Neural cell (in vitro differentiated cells): ENCODE data around the gene TPM2. TPM values are rescaled to one million over a fixed set of nuclear protein-coding genes. Genes with fewer than 3 reads are reported as not detected.
A peak's percentile ranks its signal among the peaks of the same experiment; 100 is the strongest.

Experiments
- H2AFZ ChIP-seq: fragments of 200-600, 300-800 bp; sonication (generic), shearing (Covaris generic); 2 replicates; pipeline ENCODE4 v1.6.0; 2014; ENCODE audit warnings: low read depth, mild to moderate bottlenecking, antibody characterized with exemption, low read length, moderate library complexity
- H3F3A ChIP-seq: fragments of 200-600 bp; shearing (Covaris generic); 2 replicates; pipeline ENCODE4 v1.6.1; 2016; ENCODE audit warnings: mild to moderate bottlenecking, moderate library complexity, mixed read lengths, antibody characterized with exemption, low read length; ENCODE audit not compliant: insufficient read depth, poor library complexity, severe bottlenecking
- H3K27ac ChIP-seq: fragments of 200-600, 300-800 bp; sonication (generic), shearing (Covaris generic); 2 replicates; pipeline ENCODE4 v1.5.1; 2014; ENCODE audit warnings: mild to moderate bottlenecking, low read length, moderate library complexity
- H3K27me3 ChIP-seq: fragments of 300-800, 200-600 bp; sonication (generic), shearing (Covaris generic); 2 replicates; pipeline ENCODE4 v1.6.0; 2014; ENCODE audit warnings: mild to moderate bottlenecking, low read depth, low read length, moderate library complexity; ENCODE audit not compliant: insufficient read depth
- H3K36me3 ChIP-seq: fragments of 300-800, 200-600 bp; sonication (generic), shearing (Covaris generic); 2 replicates; pipeline ENCODE4 v1.5.1; 2014; ENCODE audit warnings: mild to moderate bottlenecking, antibody characterized with exemption, low read length, moderate library complexity; ENCODE audit not compliant: insufficient read depth
- H3K4me2 ChIP-seq: fragments of 300-800, 200-600 bp; sonication (generic), shearing (Covaris generic); 2 replicates; pipeline ENCODE4 v1.6.0; 2014; ENCODE audit warnings: mild to moderate bottlenecking, low read length
- H3K4me3 ChIP-seq: fragments of 300-800, 200-600 bp; sonication (generic), shearing (Covaris generic); 2 replicates; pipeline ENCODE4 v1.5.1; 2014; ENCODE audit warnings: mild to moderate bottlenecking, low read length, moderate library complexity
- H3K79me2 ChIP-seq: fragments of 200-600 bp; shearing (Covaris generic); replicated peaks from 2 replicates; pipeline ENCODE4 v1.6.0; 2014; ENCODE audit warnings: mild to moderate bottlenecking, low read length, moderate library complexity; ENCODE audit not compliant: insufficient read depth
- H3K9ac ChIP-seq: fragments of 300-800, 200-600 bp; sonication (generic), shearing (Covaris generic); 2 replicates; pipeline ENCODE4 v1.6.1; 2016; ENCODE audit warnings: mild to moderate bottlenecking, low read length, mixed read lengths
- H3K9me2 ChIP-seq: fragments of 200-600 bp; shearing (Covaris generic); 2 replicates; pipeline ENCODE4 v1.6.1; 2016; ENCODE audit warnings: mild to moderate bottlenecking, low read length, mixed read lengths; ENCODE audit not compliant: insufficient read depth
- H3K9me3 ChIP-seq: fragments of 200-600, 300-800 bp; sonication (generic), shearing (Covaris generic); 2 replicates; pipeline ENCODE4 v1.6.1; 2016; ENCODE audit warnings: mild to moderate bottlenecking, mixed run types, low read length, moderate library complexity, mixed read lengths
- H4K20me1 ChIP-seq: fragments of 200-600 bp; shearing (Covaris generic); 2 replicates; pipeline ENCODE4 v1.6.1; 2016; ENCODE audit warnings: mild to moderate bottlenecking, mixed run types; ENCODE audit not compliant: insufficient read depth
- CTCF ChIP-seq: fragments of 450-650 bp; IDR thresholded peaks from 2 replicates; pipeline ENCODE4 v1.5.1; 2014; ENCODE audit warnings: antibody characterized with exemption, mild to moderate bottlenecking, moderate library complexity; ENCODE audit not compliant: poor library complexity, severe bottlenecking
- EP300 ChIP-seq: fragments of 450-650 bp; conservative IDR thresholded peaks from 2 replicates; pipeline ENCODE4 v1.6.1; 2014; ENCODE audit warnings: antibody characterized with exemption, mild to moderate bottlenecking, moderate library complexity; ENCODE audit not compliant: poor library complexity, severe bottlenecking
- EZH2 ChIP-seq: fragments of 200-600, 300-800 bp; shearing (Covaris generic), sonication (generic); IDR thresholded peaks from 2 replicates; pipeline ENCODE4 v1.6.1; 2014; ENCODE audit warnings: antibody characterized with exemption, low read length, borderline replicate concordance, mild to moderate bottlenecking; ENCODE audit not compliant: insufficient read depth, poor library complexity, severe bottlenecking
- MXI1 ChIP-seq: fragments of 450-650 bp; conservative IDR thresholded peaks from 2 replicates; pipeline ENCODE4 v1.6.1; 2014; ENCODE audit warnings: antibody characterized with exemption, mild to moderate bottlenecking; ENCODE audit not compliant: poor library complexity, severe bottlenecking
- POLR2AphosphoS5 ChIP-seq: IDR thresholded peaks from 2 replicates; pipeline ENCODE4 v1.6.1; 2012
- RAD21 ChIP-seq: fragments of 450-650 bp; conservative IDR thresholded peaks from 2 replicates; pipeline ENCODE4 v1.6.1; 2014; ENCODE audit warnings: antibody characterized with exemption, mild to moderate bottlenecking, moderate library complexity
- REST ChIP-seq: IDR thresholded peaks from 2 replicates; pipeline ENCODE4 v1.6.1; 2012; ENCODE audit warnings: borderline replicate concordance
- SMC3 ChIP-seq: fragments of 450-650 bp; conservative IDR thresholded peaks from 2 replicates; pipeline ENCODE4 v1.6.1; 2014; ENCODE audit warnings: antibody characterized with exemption, mild to moderate bottlenecking, moderate library complexity; ENCODE audit not compliant: poor library complexity
- TAF1 ChIP-seq: IDR thresholded peaks from 2 replicates; pipeline ENCODE4 v1.6.1; 2012; ENCODE audit warnings: low read depth
- polyA plus RNA-seq: library from polyadenylated mRNA; depleted of rRNA; stranded (reverse); fragments of >200 nt; gene quantifications from 2 replicates; pipeline ENCODE4 v1.2.3, GENCODE V29; 2014

Gene TPM2
- polyA plus RNA-seq, 1 donor from 2014 or later: not detected

DNA sequence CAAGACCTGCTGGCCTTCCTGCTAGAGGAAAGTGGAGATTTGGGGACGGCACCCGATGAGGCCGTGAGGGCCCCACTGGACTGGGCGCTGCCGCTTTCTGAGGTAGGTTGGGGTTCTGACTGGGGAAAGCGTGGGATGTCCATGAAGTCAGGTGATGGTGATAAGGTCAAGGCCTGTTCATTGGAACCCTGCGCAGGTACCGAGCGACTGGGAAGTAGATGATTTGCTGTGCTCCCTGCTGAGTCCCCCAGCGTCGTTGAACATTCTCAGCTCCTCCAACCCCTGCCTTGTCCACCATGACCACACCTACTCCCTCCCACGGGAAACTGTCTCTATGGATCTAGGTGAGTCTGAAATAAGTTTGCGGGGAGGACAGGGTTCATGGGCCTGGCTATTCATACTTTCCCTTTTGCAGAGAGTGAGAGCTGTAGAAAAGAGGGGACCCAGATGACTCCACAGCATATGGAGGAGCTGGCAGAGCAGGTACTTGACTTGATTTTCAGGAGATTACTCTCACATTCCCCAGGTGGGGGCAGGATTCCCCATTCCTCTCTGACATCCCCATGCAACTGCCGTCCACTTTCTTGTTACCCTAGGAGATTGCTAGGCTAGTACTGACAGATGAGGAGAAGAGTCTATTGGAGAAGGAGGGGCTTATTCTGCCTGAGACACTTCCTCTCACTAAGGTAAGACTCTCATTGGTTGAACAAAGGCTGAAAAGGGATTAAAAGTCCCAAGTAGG, 43.2 kb upstream of the TPM2 start:
- Histone ChIP-seq H3K36me3 (no peaks in the 10 kb centered on the region), H3K9me3 (no peaks in the 10 kb centered on the region), H3K9me2 (no peaks in the 10 kb centered on the region), H3F3A (no peaks in the 10 kb centered on the region), H4K20me1 (no peaks in the 10 kb centered on the region), H3K79me2 (peaks cover 31% of the 10 kb centered on the region), H3K4me2 (peak overlapping the region; percentile 76), H3K27ac (peak overlapping the region; percentile 83), H3K9ac (peak overlapping the region; percentile 79), H3K4me3 (peak overlapping the region; percentile 81), H2AFZ (peak overlapping the region; percentile 36), H3K27me3 (no peaks in the 10 kb centered on the region)
- TF ChIP-seq REST (no peak), RAD21 (no peak), MXI1 (no peak), EP300 (no peak), TAF1 (no peak), SMC3 (no peak), CTCF (no peak), POLR2AphosphoS5 (no peak), EZH2 (no peak)

GRCh38 chr9:35732185-35732799, 42.6 kb upstream of the TPM2 start, which contains the start of the genes CREB3 and TLN1:
Gene CREB3 (plus strand): TSS chr9:35732666. CDS start chr9:35732773, 107 bp downstream.
Gene TLN1 (minus strand): TSS chr9:35732195. CDS start chr9:35725694, 6,501 bp downstream.
- Histone ChIP-seq H4K20me1 (no peaks in the 10 kb centered on the region), H2AFZ (peak within 1 kb of the TSS; percentile 78), H3K79me2 (peaks cover 31% of the 10 kb centered on the region)

More at GRCh38 chr9:35732185-35732799, 42.6 kb upstream of the TPM2 start, which contains the start of the genes CREB3 and TLN1:
- Histone ChIP-seq H3K9ac (peak within 1 kb of the TSS; percentile 79), H3K27me3 (no peaks in the 10 kb centered on the region), H3K9me2 (no peaks in the 10 kb centered on the region), H3K4me2 (peak within 1 kb of the TSS; percentile 83), H3F3A (no peaks in the 10 kb centered on the region), H3K9me3 (no peaks in the 10 kb centered on the region), H3K36me3 (no peaks in the 10 kb centered on the region), H3K27ac (peak within 1 kb of the TSS; percentile 83), H3K4me3 (peak within 1 kb of the TSS; percentile 81)
- peak; percentile 22 for TF ChIP-seq RAD21
- TF ChIP-seq POLR2AphosphoS5: peak; percentile 86
- no peak for TF ChIP-seq TAF1
- peak; percentile 26 for TF ChIP-seq SMC3
- TF ChIP-seq EP300: peak; percentile 35
- TF ChIP-seq CTCF: peak; percentile 48
- no peak for TF ChIP-seq EZH2
- no peak for TF ChIP-seq REST
- TF ChIP-seq MXI1: peak; percentile 67
